Natural killer cell (primary cell): ENCODE measurements around the gene PTH. TPM values are rescaled to one million over a fixed set of nuclear protein-coding genes. Genes with fewer than 3 reads are reported as not detected.

Experiments used
- ATAC-seq, 3 donors: fragments of 150-1000 bp in 2 of 3; fragments of 200-7000 bp in 1 of 3; cut with Tn5 transposase; 1 replicate in 1 of 3; 2 replicates in 2 of 3; pipeline ENCODE4 v1.10.0; 2021; ENCODE audit warnings: mild to moderate bottlenecking in 2 of 3, moderate library complexity in 2 of 3
- DNase-seq, 2 donors: peaks; one replicate each; pipeline versions ENCODE4 v3.0.0 to v3.0.0-alpha.2; 2013 to 2021; ENCODE audit warnings: mixed read lengths in 1 of 2
- H3K27ac ChIP-seq: one replicate; pipeline ENCODE4 v1.5.1; 2013; ENCODE audit warnings: mild to moderate bottlenecking, low read length
- H3K27me3 ChIP-seq: one replicate; pipeline ENCODE4 v1.6.1; 2013; ENCODE audit warnings: low read length; ENCODE audit not compliant: control insufficient read depth, insufficient read depth
- H3K36me3 ChIP-seq: one replicate; pipeline ENCODE4 v1.6.1; 2013; ENCODE audit warnings: low read length; ENCODE audit not compliant: control insufficient read depth, insufficient read depth
- H3K4me1 ChIP-seq: one replicate; pipeline ENCODE4 v1.6.1; 2013; ENCODE audit warnings: low read length; ENCODE audit not compliant: control insufficient read depth, insufficient read depth
- H3K4me3 ChIP-seq: one replicate; pipeline ENCODE4 v1.5.1; 2013; ENCODE audit warnings: low read length
- H3K9me3 ChIP-seq: one replicate; pipeline ENCODE4 v1.6.1; 2013; ENCODE audit warnings: low read length; ENCODE audit not compliant: control insufficient read depth, insufficient read depth
- H3K27ac Mint-ChIP-seq, 2 donors: one replicate each; pipeline ENCODE4 v1.8.0; 2022; ENCODE audit warnings: mild to moderate bottlenecking in 2 of 2, mixed read lengths in 2 of 2, moderate library complexity in 1 of 2
- H3K27me3 Mint-ChIP-seq, 2 donors: one replicate each; pipeline ENCODE4 v1.8.0; 2022; ENCODE audit warnings: low read depth in 2 of 2, mixed read lengths in 2 of 2
- H3K36me3 Mint-ChIP-seq: one replicate; pipeline ENCODE4 v1.8.0; 2022; ENCODE audit warnings: mixed read lengths
- H3K4me1 Mint-ChIP-seq, 2 donors: one replicate each; pipeline ENCODE4 v1.8.0; 2022; ENCODE audit warnings: mixed read lengths in 2 of 2
- H3K4me3 Mint-ChIP-seq: one replicate; pipeline ENCODE4 v1.8.0; 2022; ENCODE audit warnings: mild to moderate bottlenecking, moderate library complexity, mixed read lengths
- H3K9me3 Mint-ChIP-seq, 2 donors: one replicate each; pipeline ENCODE4 v1.8.0; 2022; ENCODE audit warnings: mixed read lengths in 2 of 2
- WGBS: methylation state at CpG from one replicate; pipeline ENCODE4 v1.1.7; 2013; ENCODE audit warnings: missing lambda C conversion rate; ENCODE audit not compliant: insufficient coverage; 5-methylcytosine and 5-hydroxymethylcytosine counted together
- intact Hi-C: fragments of 100-400 bp; cut with micrococcal nuclease; formaldehyde crosslinking; loops from one replicate; pipeline ENCODE4 v1.14.2; 2022
- total RNA-seq, 4 donors: library from RNA; stranded (reverse); fragments of 120-200 nt in 1 of 4; gene quantifications; one replicate each; pipeline versions ENCODE4 v1.2.3 to v1.2.4, GENCODE V29; 2013 to 2022
- TF ChIP-seq, protein P1 (sequence below): fragments of 200-600 bp; IDR thresholded peaks from one replicate; pipeline ENCODE4 v1.8.0; 2022; ENCODE audit warnings: antibody characterized with exemption

PTH gene
- total RNA-seq, 3 donors from 2014 or later (not counting 1 experiment from before 2014, with no cell fraction given): not detected

DNA sequence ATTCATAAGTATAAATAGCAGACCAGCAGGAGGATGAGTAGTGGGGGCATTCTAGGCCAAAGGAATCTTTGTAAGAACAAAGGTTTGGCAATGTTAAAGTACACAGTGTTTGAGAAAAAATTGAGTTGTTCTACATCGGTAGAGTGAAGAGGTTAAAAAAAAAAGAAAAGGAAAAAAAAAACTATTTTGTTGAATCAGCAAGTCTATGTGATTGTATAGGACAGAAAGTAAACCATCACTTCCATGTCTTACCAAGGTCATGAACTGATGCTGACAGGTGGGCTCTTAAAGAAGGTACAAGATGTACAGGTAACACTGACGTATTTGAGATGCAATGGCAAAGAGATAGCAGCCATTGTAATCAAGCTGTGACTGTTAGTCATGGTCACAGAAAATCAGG lies 29.5 kb upstream of the PTH start:
- TF ChIP-seq, protein P1, sequence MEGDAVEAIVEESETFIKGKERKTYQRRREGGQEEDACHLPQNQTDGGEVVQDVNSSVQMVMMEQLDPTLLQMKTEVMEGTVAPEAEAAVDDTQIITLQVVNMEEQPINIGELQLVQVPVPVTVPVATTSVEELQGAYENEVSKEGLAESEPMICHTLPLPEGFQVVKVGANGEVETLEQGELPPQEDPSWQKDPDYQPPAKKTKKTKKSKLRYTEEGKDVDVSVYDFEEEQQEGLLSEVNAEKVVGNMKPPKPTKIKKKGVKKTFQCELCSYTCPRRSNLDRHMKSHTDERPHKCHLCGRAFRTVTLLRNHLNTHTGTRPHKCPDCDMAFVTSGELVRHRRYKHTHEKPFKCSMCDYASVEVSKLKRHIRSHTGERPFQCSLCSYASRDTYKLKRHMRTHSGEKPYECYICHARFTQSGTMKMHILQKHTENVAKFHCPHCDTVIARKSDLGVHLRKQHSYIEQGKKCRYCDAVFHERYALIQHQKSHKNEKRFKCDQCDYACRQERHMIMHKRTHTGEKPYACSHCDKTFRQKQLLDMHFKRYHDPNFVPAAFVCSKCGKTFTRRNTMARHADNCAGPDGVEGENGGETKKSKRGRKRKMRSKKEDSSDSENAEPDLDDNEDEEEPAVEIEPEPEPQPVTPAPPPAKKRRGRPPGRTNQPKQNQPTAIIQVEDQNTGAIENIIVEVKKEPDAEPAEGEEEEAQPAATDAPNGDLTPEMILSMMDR: no peak
- Mint-ChIP-seq H3K9me3 (no peaks in the 10 kb centered on the region), H3K27ac (no peak overlapping the region), H3K27me3 (peaks cover 0 to 8% of the 10 kb centered on the region in 2 donors), H3K4me3 (no peak overlapping the region), H3K36me3 (no peaks in the 10 kb centered on the region), H3K4me1 (peaks cover 0 to 6% of the 10 kb centered on the region in 2 donors)
- Histone ChIP-seq H3K9me3 (no peaks in the 10 kb centered on the region), H3K4me1 (no peaks in the 10 kb centered on the region), H3K4me3 (no peak overlapping the region), H3K36me3 (no peaks in the 10 kb centered on the region), H3K27ac (no peak overlapping the region), H3K27me3 (no peaks in the 10 kb centered on the region)
- intact Hi-C loops: no loop called here
- DNase-seq (no peak), ATAC-seq (no peak)
- WGBS: 89% methylated on average over 2 of the region's 2 CpGs

DNA sequence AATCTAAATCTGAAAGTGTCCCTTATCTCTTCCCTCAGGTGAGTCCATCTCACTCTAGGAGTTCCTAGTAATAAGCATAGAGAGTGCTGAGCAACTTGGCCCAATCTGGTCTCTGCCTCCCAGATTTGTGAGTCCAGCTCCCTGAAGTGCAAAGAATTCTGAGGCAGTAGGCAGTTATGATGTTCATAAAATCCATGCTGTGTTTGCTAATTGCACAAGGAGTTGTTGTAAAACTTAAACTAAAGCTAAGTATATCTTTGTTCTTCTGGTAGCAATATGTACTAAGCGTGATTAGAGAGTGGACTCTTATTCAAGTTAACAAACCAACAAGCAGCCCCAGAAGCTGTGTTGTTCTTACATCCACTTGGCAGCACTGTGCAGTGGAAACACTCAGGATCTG lies 7.6 kb upstream of the PTH start:
- intact Hi-C loops: no loop called here
- WGBS: no CpG with 5 or more reads among the region's 1 CpG
- no peak for DNase-seq
- TF ChIP-seq, protein P1: no peak
- Mint-ChIP-seq H3K4me3 (no peak overlapping the region), H3K27me3 (peaks cover 14 to 58% of the 10 kb centered on the region in 2 donors), H3K36me3 (peaks cover 10% of the 10 kb centered on the region), H3K27ac (no peak overlapping the region), H3K4me1 (no peaks in the 10 kb centered on the region), H3K9me3 (no peaks in the 10 kb centered on the region)
- Histone ChIP-seq H3K36me3 (no peaks in the 10 kb centered on the region), H3K4me1 (no peaks in the 10 kb centered on the region), H3K27me3 (peaks cover 3% of the 10 kb centered on the region), H3K9me3 (no peaks in the 10 kb centered on the region), H3K27ac (no peak overlapping the region), H3K4me3 (no peak overlapping the region)
- no peak for ATAC-seq

DNA sequence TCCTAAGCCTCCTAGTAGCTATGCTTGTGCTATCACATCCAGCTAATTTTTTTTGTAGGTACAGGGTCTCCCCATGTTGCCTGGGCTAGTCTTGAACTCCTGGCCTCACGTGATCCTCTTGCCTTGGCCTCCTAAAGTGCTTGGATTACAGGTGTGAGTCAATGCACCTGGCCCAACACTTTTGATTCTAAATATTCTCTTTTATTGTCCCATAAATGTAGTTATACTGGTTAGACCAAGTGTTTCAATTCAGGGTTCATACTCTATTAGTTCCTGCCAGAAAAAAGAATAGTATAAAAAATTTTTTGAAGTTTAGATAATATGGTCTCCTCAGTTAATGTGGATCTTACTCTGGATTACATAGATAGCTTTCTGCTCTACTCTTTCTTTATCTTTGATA lies 6.7 kb upstream of the PTH start:
- Mint-ChIP-seq H3K27me3 (peaks cover 17 to 65% of the 10 kb centered on the region in 2 donors), H3K27ac (no peak overlapping the region)
- intact Hi-C loops: no loop called here

DNA sequence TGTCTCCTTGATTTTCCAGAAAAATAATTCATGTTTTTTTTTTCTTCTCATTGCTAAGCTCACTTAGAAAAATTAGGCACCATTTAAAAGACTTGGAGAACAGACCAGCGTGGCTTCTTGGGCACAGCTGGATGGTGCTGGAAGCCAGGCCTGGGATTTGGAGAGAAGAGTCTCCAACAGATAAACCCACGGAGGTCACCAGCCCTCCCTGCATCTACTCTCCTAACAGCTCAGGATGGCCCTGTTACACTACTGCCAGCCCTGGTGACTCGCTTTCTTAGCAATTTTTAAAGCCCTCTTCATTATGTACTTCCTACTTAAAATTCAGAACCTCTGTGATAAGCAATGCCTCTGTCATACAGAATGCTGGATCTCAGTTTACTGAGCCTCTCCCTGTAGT lies 1.7 kb downstream of the PTH start:
- Histone ChIP-seq H3K36me3 (no peaks in the 10 kb centered on the region), H3K4me3 (no peak overlapping the region), H3K27ac (no peak overlapping the region), H3K9me3 (no peaks in the 10 kb centered on the region), H3K27me3 (peaks cover 2% of the 10 kb centered on the region), H3K4me1 (no peaks in the 10 kb centered on the region)
- Mint-ChIP-seq H3K36me3 (peaks cover 11% of the 10 kb centered on the region), H3K9me3 (no peaks in the 10 kb centered on the region), H3K27me3 (peaks cover 14 to 36% of the 10 kb centered on the region in 2 donors), H3K4me3 (no peak overlapping the region), H3K4me1 (no peaks in the 10 kb centered on the region), H3K27ac (no peak overlapping the region)
- TF ChIP-seq, protein P1: no peak
- DNase-seq: no peak
- 78% methylated on average over 3 of the region's 3 CpGs for whole genome bisulfite sequencing
- no peak for ATAC-seq
- intact Hi-C loops: no loop called here

More for the DNA sequence above, 6.7 kb upstream of the PTH start:
- Histone ChIP-seq H3K36me3 (no peaks in the 10 kb centered on the region), H3K27ac (no peak overlapping the region), H3K4me3 (no peak overlapping the region), H3K4me1 (no peaks in the 10 kb centered on the region), H3K9me3 (no peaks in the 10 kb centered on the region), H3K27me3 (peaks cover 3% of the 10 kb centered on the region)
- TF ChIP-seq, protein P1: no peak
- no peaks in the 10 kb centered on the region for H3K4me1 Mint-ChIP-seq
- no peak for DNase-seq
- peaks cover 14% of the 10 kb centered on the region for H3K36me3 Mint-ChIP-seq
- H3K9me3 Mint-ChIP-seq: no peaks in the 10 kb centered on the region
- WGBS: 91% methylated on average over 1 of the region's 1 CpG
- no peak for ATAC-seq
- H3K4me3 Mint-ChIP-seq: no peak overlapping the region
